Measurements from ENCODE around the gene DMC1. TPM values are rescaled to one million over a fixed set of nuclear protein-coding genes. Genes with fewer than 3 reads are reported as not detected.

The DMC1 gene
- total RNA-seq, 1 donor from 2014 or later, result 3.7 TPM

- H3K9ac ChIP-seq (ENCODE audit: low read depth in 1 of 3, low read length in 3 of 3), result no peak overlapping the region
- H3K4me1 ChIP-seq (ENCODE audit: control insufficient read depth in 3 of 3, insufficient read depth in 3 of 3, low read length in 3 of 3), result peaks cover 3 to 13% (median 10%) of the 10 kb centered on the region in 3 donors
- no peaks in the 10 kb centered on the region for H3K9me3 ChIP-seq (ENCODE audit: control insufficient read depth in 3 of 3, low read length in 3 of 3)
- H3K27me3 ChIP-seq (ENCODE audit: control insufficient read depth in 3 of 3, insufficient read depth in 3 of 3, low read length in 3 of 3), result no peaks in the 10 kb centered on the region
- peaks cover 79 to 91% (median 87%) of the 10 kb centered on the region in 3 donors for H3K36me3 ChIP-seq (ENCODE audit: control insufficient read depth in 3 of 3, insufficient read depth in 3 of 3, low read length in 3 of 3)
- no peak overlapping the region for H3K4me3 ChIP-seq (ENCODE audit: low read length in 3 of 3)
- H3K27ac ChIP-seq (ENCODE audit: low read depth, low read length), result peak overlapping the region; percentile 54
Measured at GRCh38 chr22:38489561-38490145, 80.3 kb downstream of the DMC1 start.

- Histone ChIP-seq H3K9ac (ENCODE audit: low read depth in 1 of 3, low read length in 3 of 3) (no peak overlapping the region), H3K27ac (ENCODE audit: low read depth, low read length) (no peak overlapping the region), H3K36me3 (ENCODE audit: control insufficient read depth in 3 of 3, insufficient read depth in 3 of 3, low read length in 3 of 3) (peaks cover 79 to 91% (median 87%) of the 10 kb centered on the region in 3 donors), H3K27me3 (ENCODE audit: control insufficient read depth in 3 of 3, insufficient read depth in 3 of 3, low read length in 3 of 3) (no peaks in the 10 kb centered on the region), H3K9me3 (ENCODE audit: control insufficient read depth in 3 of 3, low read length in 3 of 3) (no peaks in the 10 kb centered on the region), H3K4me1 (ENCODE audit: control insufficient read depth in 3 of 3, insufficient read depth in 3 of 3, low read length in 3 of 3) (peaks cover 3 to 13% (median 10%) of the 10 kb centered on the region in 3 donors), H3K4me3 (ENCODE audit: low read length in 3 of 3) (no peak overlapping the region)
Measured at GRCh38 chr22:38489142-38489541, 80.8 kb downstream of the DMC1 start.

- no peak overlapping the region for H3K9ac ChIP-seq (ENCODE audit: low read depth in 1 of 3, low read length in 3 of 3)
- H3K27me3 ChIP-seq (ENCODE audit: control insufficient read depth in 3 of 3, insufficient read depth in 3 of 3, low read length in 3 of 3), result no peaks in the 10 kb centered on the region
- H3K27ac ChIP-seq (ENCODE audit: low read depth, low read length), result no peak overlapping the region
- H3K4me1 ChIP-seq (ENCODE audit: control insufficient read depth in 3 of 3, insufficient read depth in 3 of 3, low read length in 3 of 3), result peaks cover 3 to 13% (median 10%) of the 10 kb centered on the region in 3 donors
- H3K36me3 ChIP-seq (ENCODE audit: control insufficient read depth in 3 of 3, insufficient read depth in 3 of 3, low read length in 3 of 3), result peaks cover 77 to 91% (median 86%) of the 10 kb centered on the region in 3 donors
- H3K9me3 ChIP-seq (ENCODE audit: control insufficient read depth in 3 of 3, low read length in 3 of 3), result no peaks in the 10 kb centered on the region
- no peak overlapping the region for H3K4me3 ChIP-seq (ENCODE audit: low read length in 3 of 3)
Measured at GRCh38 chr22:38487946-38488345, 82.0 kb downstream of the DMC1 start.

GRCh38 chr22:38485783-38486182 lies 84.2 kb downstream of the DMC1 start:
- Histone ChIP-seq H3K4me1 (ENCODE audit: control insufficient read depth in 3 of 3, insufficient read depth in 3 of 3, low read length in 3 of 3) (peaks cover 0 to 11% (median 3%) of the 10 kb centered on the region in 3 donors), H3K27ac (ENCODE audit: low read depth, low read length) (no peak overlapping the region), H3K36me3 (ENCODE audit: control insufficient read depth in 3 of 3, insufficient read depth in 3 of 3, low read length in 3 of 3) (peaks cover 65 to 94% (median 86%) of the 10 kb centered on the region in 3 donors), H3K9ac (ENCODE audit: low read depth in 1 of 3, low read length in 3 of 3) (no peak overlapping the region), H3K27me3 (ENCODE audit: control insufficient read depth in 3 of 3, insufficient read depth in 3 of 3, low read length in 3 of 3) (no peaks in the 10 kb centered on the region), H3K9me3 (ENCODE audit: control insufficient read depth in 3 of 3, low read length in 3 of 3) (no peaks in the 10 kb centered on the region), H3K4me3 (ENCODE audit: low read length in 3 of 3) (no peak overlapping the region)

GRCh38 chr22:38484244-38484643 lies 85.7 kb downstream of the DMC1 start:
- no peak overlapping the region for H3K27ac ChIP-seq (ENCODE audit: low read depth, low read length)
- H3K9me3 ChIP-seq (ENCODE audit: control insufficient read depth in 3 of 3, low read length in 3 of 3), result no peaks in the 10 kb centered on the region
- no peak overlapping the region for H3K4me3 ChIP-seq (ENCODE audit: low read length in 3 of 3)
- H3K27me3 ChIP-seq (ENCODE audit: control insufficient read depth in 3 of 3, insufficient read depth in 3 of 3, low read length in 3 of 3), result no peaks in the 10 kb centered on the region
- H3K4me1 ChIP-seq (ENCODE audit: control insufficient read depth in 3 of 3, insufficient read depth in 3 of 3, low read length in 3 of 3), result peaks cover 0 to 9% (median 0%) of the 10 kb centered on the region in 3 donors
- peaks cover 54 to 87% (median 72%) of the 10 kb centered on the region in 3 donors for H3K36me3 ChIP-seq (ENCODE audit: control insufficient read depth in 3 of 3, insufficient read depth in 3 of 3, low read length in 3 of 3)
- H3K9ac ChIP-seq (ENCODE audit: low read depth in 1 of 3, low read length in 3 of 3), result no peak overlapping the region

- Histone ChIP-seq H3K27me3 (ENCODE audit: control insufficient read depth in 3 of 3, insufficient read depth in 3 of 3, low read length in 3 of 3) (no peaks in the 10 kb centered on the region), H3K9me3 (ENCODE audit: control insufficient read depth in 3 of 3, low read length in 3 of 3) (no peaks in the 10 kb centered on the region), H3K36me3 (ENCODE audit: control insufficient read depth in 3 of 3, insufficient read depth in 3 of 3, low read length in 3 of 3) (peaks cover 45 to 74% (median 58%) of the 10 kb centered on the region in 3 donors), H3K4me3 (ENCODE audit: low read length in 3 of 3) (no peak overlapping the region), H3K4me1 (ENCODE audit: control insufficient read depth in 3 of 3, insufficient read depth in 3 of 3, low read length in 3 of 3) (peaks cover 0 to 4% (median 0%) of the 10 kb centered on the region in 3 donors), H3K27ac (ENCODE audit: low read depth, low read length) (no peak overlapping the region), H3K9ac (ENCODE audit: low read depth in 1 of 3, low read length in 3 of 3) (no peak overlapping the region)
Measured at GRCh38 chr22:38482662-38483308, 87.2 kb downstream of the DMC1 start.

- H3K4me3 ChIP-seq (ENCODE audit: low read length in 3 of 3), result no peak overlapping the region
- H3K27ac ChIP-seq (ENCODE audit: low read depth, low read length), result no peak overlapping the region
- H3K27me3 ChIP-seq (ENCODE audit: control insufficient read depth in 3 of 3, insufficient read depth in 3 of 3, low read length in 3 of 3), result no peaks in the 10 kb centered on the region
- H3K9ac ChIP-seq (ENCODE audit: low read depth in 1 of 3, low read length in 3 of 3), result no peak overlapping the region
- H3K36me3 ChIP-seq (ENCODE audit: control insufficient read depth in 3 of 3, insufficient read depth in 3 of 3, low read length in 3 of 3), result peaks cover 38 to 66% (median 55%) of the 10 kb centered on the region in 3 donors
- no peaks in the 10 kb centered on the region for H3K9me3 ChIP-seq (ENCODE audit: control insufficient read depth in 3 of 3, low read length in 3 of 3)
- H3K4me1 ChIP-seq (ENCODE audit: control insufficient read depth in 3 of 3, insufficient read depth in 3 of 3, low read length in 3 of 3), result peaks cover 0 to 3% (median 0%) of the 10 kb centered on the region in 3 donors
Measured at GRCh38 chr22:38481871-38482332, 88.1 kb downstream of the DMC1 start.

- H3K4me1 ChIP-seq (ENCODE audit: control insufficient read depth in 3 of 3, insufficient read depth in 3 of 3, low read length in 3 of 3), result peaks cover 0 to 3% (median 0%) of the 10 kb centered on the region in 3 donors
- no peaks in the 10 kb centered on the region for H3K9me3 ChIP-seq (ENCODE audit: control insufficient read depth in 3 of 3, low read length in 3 of 3)
- H3K27ac ChIP-seq (ENCODE audit: low read depth, low read length), result no peak overlapping the region
- no peak overlapping the region for H3K9ac ChIP-seq (ENCODE audit: low read depth in 1 of 3, low read length in 3 of 3)
- no peak overlapping the region for H3K4me3 ChIP-seq (ENCODE audit: low read length in 3 of 3)
- H3K27me3 ChIP-seq (ENCODE audit: control insufficient read depth in 3 of 3, insufficient read depth in 3 of 3, low read length in 3 of 3), result no peaks in the 10 kb centered on the region
- peaks cover 32 to 60% (median 49%) of the 10 kb centered on the region in 3 donors for H3K36me3 ChIP-seq (ENCODE audit: control insufficient read depth in 3 of 3, insufficient read depth in 3 of 3, low read length in 3 of 3)
Measured at GRCh38 chr22:38481162-38481870, 88.7 kb downstream of the DMC1 start.

GRCh38 chr22:38479096-38479837 lies 90.7 kb downstream of the DMC1 start:
- Histone ChIP-seq H3K9ac (ENCODE audit: low read depth in 1 of 3, low read length in 3 of 3) (no peak overlapping the region), H3K36me3 (ENCODE audit: control insufficient read depth in 3 of 3, insufficient read depth in 3 of 3, low read length in 3 of 3) (peaks cover 16 to 43% (median 32%) of the 10 kb centered on the region in 3 donors), H3K27me3 (ENCODE audit: control insufficient read depth in 3 of 3, insufficient read depth in 3 of 3, low read length in 3 of 3) (peaks cover 0 to 1% (median 0%) of the 10 kb centered on the region in 3 donors), H3K27ac (ENCODE audit: low read depth, low read length) (no peak overlapping the region), H3K9me3 (ENCODE audit: control insufficient read depth in 3 of 3, low read length in 3 of 3) (no peaks in the 10 kb centered on the region), H3K4me1 (ENCODE audit: control insufficient read depth in 3 of 3, insufficient read depth in 3 of 3, low read length in 3 of 3) (no peaks in the 10 kb centered on the region), H3K4me3 (ENCODE audit: low read length in 3 of 3) (no peak overlapping the region)

All from skeletal muscle tissue (tissue), 4 donors.